ENCODE measurements around the gene STK4. TPM values are rescaled to one million over a fixed set of nuclear protein-coding genes. Genes with fewer than 3 reads are reported as not detected.

The STK4 gene
- total RNA-seq, 1 experiment from 2014 or later = 43.0 TPM

DNA sequence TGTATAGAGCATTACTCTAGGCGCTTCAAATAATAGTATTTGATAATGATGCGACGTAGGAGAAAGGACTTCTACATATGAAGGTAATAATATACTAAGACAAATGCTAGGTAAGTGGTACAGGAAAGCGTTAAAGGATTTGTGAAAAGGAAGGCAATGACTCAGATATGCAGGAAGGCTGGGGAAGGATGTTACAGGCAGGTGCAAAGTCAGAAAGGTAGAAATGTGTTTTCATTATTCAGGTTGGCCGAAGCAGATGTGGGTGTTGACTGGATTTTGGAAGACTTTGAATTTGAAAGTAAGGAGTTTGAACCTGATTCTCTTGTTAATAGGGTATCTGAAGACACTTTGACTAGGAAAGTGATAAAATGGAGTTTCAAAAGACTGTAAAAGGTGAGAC is 51.0 kb downstream of the STK4 start:
- peak overlapping the region in 2 of 3 experiments; percentile 84 to 95; a peak in 4 of 7 replicates for H3K27ac Mint-ChIP-seq
- Histone ChIP-seq H3K23me2 (ENCODE audit: insufficient read length, low read depth, low read length, poor library complexity, severe bottlenecking) (no peaks in the 10 kb centered on the region), H4K91ac (ENCODE audit: insufficient read length, low read depth, low read length) (no peak overlapping the region), H2BK20ac (ENCODE audit: low read depth, low read length, poor library complexity, severe bottlenecking) (no peak overlapping the region), H3K56ac (ENCODE audit: insufficient read length, low read depth, low read length) (no peak overlapping the region), H3K23ac (ENCODE audit: insufficient read length, low read depth, low read length) (no peak overlapping the region), H3K79me1 (ENCODE audit: insufficient read depth, low read depth, low read length, poor library complexity, severe bottlenecking) (no peaks in the 10 kb centered on the region), H3T11ph (ENCODE audit: low read length) (no peak overlapping the region), H2AFZ (ENCODE audit: low read length) (no peak overlapping the region), H3K4me2 (ENCODE audit: insufficient read depth, insufficient read length, low read length) (peak overlapping the region; percentile 0), H3K9ac (ENCODE audit: extremely low read depth, insufficient read length, low read length) (no peak overlapping the region), H3K4ac (ENCODE audit: low read depth, low read length) (no peak overlapping the region), H2BK120ac (ENCODE audit: low read depth, low read length, poor library complexity, severe bottlenecking) (no peak overlapping the region), H2BK12ac (ENCODE audit: insufficient read length, low read depth, low read length) (no peak overlapping the region), H2BK5ac (ENCODE audit: insufficient read length, low read length) (no peak overlapping the region), H4K5ac (ENCODE audit: insufficient read length, low read depth, low read length) (no peak overlapping the region), H3K4me1 (ENCODE audit: insufficient read depth, low read length) (peaks cover 6% of the 10 kb centered on the region; the same call in 1 of the 2 replicates), H3K79me2 (ENCODE audit: insufficient read depth, low read length) (no peaks in the 10 kb centered on the region), H4K8ac (replicated peaks; ENCODE audit: insufficient read length, low read depth, low read length) (no peak overlapping the region), H2AK5ac (ENCODE audit: insufficient read length, low read length) (no peak overlapping the region), H3K27ac (ENCODE audit: insufficient read length, low read depth, low read length) (peak overlapping the region; percentile 69), H4K20me1 (ENCODE audit: control insufficient read depth, insufficient read depth, insufficient read length) (no peaks in the 10 kb centered on the region), H3K14ac (ENCODE audit: insufficient read depth, low read length) (no peak overlapping the region), H3K9me3 (ENCODE audit: control insufficient read depth, low read depth, low read length) (no peaks in the 10 kb centered on the region), H3K27me3 (ENCODE audit: insufficient read depth, low read length) (no peaks in the 10 kb centered on the region), H3K18ac (ENCODE audit: insufficient read length, low read depth, low read length) (no peak overlapping the region), H2BK15ac (ENCODE audit: low read depth, low read length) (no peak overlapping the region)
- H3K9me3 Mint-ChIP-seq = no peaks in the 10 kb centered on the region
- peaks cover 33 to 39% of the 10 kb centered on the region in 2 experiments for H3K4me1 Mint-ChIP-seq
- no peaks in the 10 kb centered on the region for H3K27me3 Mint-ChIP-seq (ENCODE audit: low read depth)
- DNase-seq = peak; percentile 46
- TF ChIP-seq, protein P1, sequence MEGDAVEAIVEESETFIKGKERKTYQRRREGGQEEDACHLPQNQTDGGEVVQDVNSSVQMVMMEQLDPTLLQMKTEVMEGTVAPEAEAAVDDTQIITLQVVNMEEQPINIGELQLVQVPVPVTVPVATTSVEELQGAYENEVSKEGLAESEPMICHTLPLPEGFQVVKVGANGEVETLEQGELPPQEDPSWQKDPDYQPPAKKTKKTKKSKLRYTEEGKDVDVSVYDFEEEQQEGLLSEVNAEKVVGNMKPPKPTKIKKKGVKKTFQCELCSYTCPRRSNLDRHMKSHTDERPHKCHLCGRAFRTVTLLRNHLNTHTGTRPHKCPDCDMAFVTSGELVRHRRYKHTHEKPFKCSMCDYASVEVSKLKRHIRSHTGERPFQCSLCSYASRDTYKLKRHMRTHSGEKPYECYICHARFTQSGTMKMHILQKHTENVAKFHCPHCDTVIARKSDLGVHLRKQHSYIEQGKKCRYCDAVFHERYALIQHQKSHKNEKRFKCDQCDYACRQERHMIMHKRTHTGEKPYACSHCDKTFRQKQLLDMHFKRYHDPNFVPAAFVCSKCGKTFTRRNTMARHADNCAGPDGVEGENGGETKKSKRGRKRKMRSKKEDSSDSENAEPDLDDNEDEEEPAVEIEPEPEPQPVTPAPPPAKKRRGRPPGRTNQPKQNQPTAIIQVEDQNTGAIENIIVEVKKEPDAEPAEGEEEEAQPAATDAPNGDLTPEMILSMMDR (conservative IDR thresholded peaks at IDR 0.05) = no peak
- H3K4me3 Mint-ChIP-seq = no peak overlapping the region; a peak in 1 of 5 replicates
- peaks cover 0 to 6% (median 0%) of the 10 kb centered on the region in 3 experiments; a peak in 3 of 7 replicates for H3K36me3 Mint-ChIP-seq (ENCODE audit: insufficient read depth in 1 of 3, low read depth in 3 of 3)
- no CpG with 5 or more reads among the region's 5 CpGs for WGBS (ENCODE audit: extremely low coverage, insufficient read length, low lambda C conversion rate)

Data from H9 (cell line).